Brain pericyte (primary cell): ENCODE results near the gene TULP4.
"Not testable (repeated sequence)": the region's sequence is repeated elsewhere in the genome, so short reads cannot be mapped to it uniquely, and the experiment has no call there.

Experiments used
- DNase-seq: peaks from one replicate; pipeline ENCODE4 v3.0.0-alpha.2; 2012; ENCODE audit warnings: low read depth, low spot score

TULP4 gene

GRCh38 chr6:158522616-158523015, 210.4 kb downstream of the TULP4 start:
- no peak for DNase-seq

- DNase-seq, result no peak
Observed at GRCh38 chr6:158524311-158524710, 212.0 kb downstream of the TULP4 start.

- DNase-seq, result not testable (repeated sequence)
Observed at GRCh38 chr6:158527858-158528257, 215.6 kb downstream of the TULP4 start.

- DNase-seq, result no peak
Observed at GRCh38 chr6:158528826-158529225, 216.6 kb downstream of the TULP4 start.

- DNase-seq, result no peak
Observed at GRCh38 chr6:158529629-158530028, 217.4 kb downstream of the TULP4 start.

GRCh38 chr6:158531566-158531965, 219.3 kb downstream of the TULP4 start:
- no peak for DNase-seq

- DNase-seq, result no peak
Observed at GRCh38 chr6:158531970-158532369, 219.7 kb downstream of the TULP4 start.

GRCh38 chr6:158536084-158536890, 224.0 kb downstream of the TULP4 start:
- peak; percentile 16 for DNase-seq

- no peak for DNase-seq
Observed at GRCh38 chr6:158536891-158537798, 224.9 kb downstream of the TULP4 start.

GRCh38 chr6:158538741-158539140, 226.5 kb downstream of the TULP4 start:
- DNase-seq, result no peak

- DNase-seq, result no peak
Observed at GRCh38 chr6:158539413-158539812, 227.1 kb downstream of the TULP4 start.

GRCh38 chr6:158539881-158540280, 227.6 kb downstream of the TULP4 start:
- DNase-seq, result no peak

GRCh38 chr6:158543606-158544185, 231.4 kb downstream of the TULP4 start:
- DNase-seq, result no peak

GRCh38 chr6:158544428-158544827, 232.2 kb downstream of the TULP4 start:
- DNase-seq, result no peak

GRCh38 chr6:158545043-158545966, 233.0 kb downstream of the TULP4 start:
- no peak for DNase-seq

- no peak for DNase-seq
Observed at GRCh38 chr6:158548418-158549161, 236.3 kb downstream of the TULP4 start.

- no peak for DNase-seq
Observed at GRCh38 chr6:158552055-158552795, 240.0 kb downstream of the TULP4 start.

- no peak for DNase-seq
Observed at GRCh38 chr6:158552796-158553138, 240.5 kb downstream of the TULP4 start.

GRCh38 chr6:158554611-158555361, 242.5 kb downstream of the TULP4 start:
- no peak for DNase-seq
